Fibroblast of skin of back (primary cell): ENCODE measurements around the gene KRT4. TPM values are rescaled to one million over a fixed set of nuclear protein-coding genes. Genes with fewer than 3 reads are reported as not detected.
"Not testable (repeated sequence)": the region's sequence is repeated elsewhere in the genome, so short reads cannot be mapped to it uniquely, and the experiment has no call there.

ENCODE experiments used
- DNase-seq: peaks from one replicate; pipeline ENCODE4 v3.0.0-alpha.2; 2013
- polyA plus RNA-seq, 2 experiments: library from polyadenylated mRNA; unstranded; fragments of 120-200 nt; gene quantifications; one replicate each; pipeline ENCODE4 v1.2.1, GENCODE V29; 2013; ENCODE audit not compliant: insufficient read length in 2 of 2

The KRT4 gene
- polyA plus RNA-seq (2013, experiment 1 of 2; ENCODE audit: insufficient read length) = not detected
- not detected for polyA plus RNA-seq (2013, experiment 2 of 2; ENCODE audit: insufficient read length)

- DNase-seq = no peak
These were observed at the start of gene KRT4 for GRCh38 chr12:52813885-52814709. TSS of gene KRT4 (minus strand) at chr12:52814116. CDS start at chr12:52814058, 58 bp downstream.

DNA sequence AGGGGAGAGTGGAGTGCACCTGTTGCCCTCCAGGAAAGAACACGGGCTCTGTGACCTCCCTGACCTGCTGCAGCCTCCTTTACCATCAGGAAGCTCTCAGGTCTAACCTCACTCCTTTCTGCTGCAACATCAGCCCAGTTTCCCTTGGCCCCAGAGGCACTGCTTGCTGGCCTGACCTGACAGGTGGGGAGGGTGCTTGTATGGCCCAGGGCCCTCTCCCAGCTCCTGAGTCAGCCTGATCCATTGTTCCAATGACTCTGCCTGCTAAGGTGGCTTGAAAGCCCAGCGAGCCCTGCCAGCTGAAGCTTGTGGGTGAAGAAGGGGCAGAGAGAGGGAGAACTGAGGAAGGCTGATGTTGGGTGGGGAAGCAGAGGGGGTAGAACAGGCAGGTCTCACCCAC, 48.1 kb upstream of the KRT4 start:
- DNase-seq = no peak

DNA sequence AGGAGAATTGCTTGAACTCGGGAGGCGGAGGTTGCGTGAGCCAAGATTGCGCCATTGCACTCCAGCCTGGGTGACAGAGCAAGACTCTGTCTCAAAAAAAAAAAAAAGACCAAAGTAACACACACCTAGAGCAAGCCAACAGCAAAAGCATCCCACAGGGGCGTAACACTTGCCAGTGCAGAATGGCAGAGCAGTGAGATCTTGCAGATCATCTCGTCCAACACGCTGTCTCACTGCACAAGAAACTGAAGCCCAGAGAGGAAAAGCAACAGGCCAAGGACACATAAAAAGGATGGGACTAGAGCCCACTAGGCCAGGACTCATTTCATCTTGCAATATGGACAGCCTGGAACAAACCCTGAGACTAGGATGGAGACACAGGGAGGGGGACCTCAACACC, 47.6 kb upstream of the KRT4 start:
- DNase-seq = no peak

GRCh38 chr12:52860102-52860823, 46.3 kb upstream of the KRT4 start:
- peak; percentile 71 for DNase-seq

GRCh38 chr12:52857500-52857899, 43.6 kb upstream of the KRT4 start:
- DNase-seq = no peak

GRCh38 chr12:52856787-52857186, 42.9 kb upstream of the KRT4 start:
- no peak for DNase-seq

- not testable (repeated sequence) for DNase-seq
These were observed 42.2 kb upstream of the KRT4 start for GRCh38 chr12:52856077-52856476.

DNA sequence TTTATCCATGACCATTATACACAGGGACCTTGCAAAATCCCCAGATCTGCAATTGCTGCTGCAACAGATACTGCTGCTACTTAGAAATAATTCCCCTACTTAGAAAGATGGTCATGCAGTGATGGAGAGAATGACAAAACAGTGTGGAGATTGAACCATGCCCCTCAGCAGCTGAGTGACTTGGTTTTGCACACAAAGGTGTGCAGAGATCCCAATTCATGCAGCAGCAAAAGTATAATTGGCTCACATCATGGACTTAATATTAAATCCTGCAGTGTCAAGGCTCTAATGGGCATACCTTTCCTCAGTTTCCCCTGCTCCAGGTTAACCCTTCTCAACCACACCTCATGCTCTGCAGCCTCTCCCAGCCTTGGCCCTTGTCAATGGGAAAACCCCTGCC, 37.9 kb upstream of the KRT4 start:
- no peak for DNase-seq

GRCh38 chr12:52850681-52851080, 36.8 kb upstream of the KRT4 start:
- no peak for DNase-seq

- no peak for DNase-seq
These were observed 35.6 kb upstream of the KRT4 start for GRCh38 chr12:52849511-52849910.

GRCh38 chr12:52848661-52849255, 34.8 kb upstream of the KRT4 start, which contains the start of gene KRT78:
TSS of gene KRT78 (minus strand) at chr12:52848994. CDS start at chr12:52848930, 64 bp downstream.
- no peak for DNase-seq

DNA sequence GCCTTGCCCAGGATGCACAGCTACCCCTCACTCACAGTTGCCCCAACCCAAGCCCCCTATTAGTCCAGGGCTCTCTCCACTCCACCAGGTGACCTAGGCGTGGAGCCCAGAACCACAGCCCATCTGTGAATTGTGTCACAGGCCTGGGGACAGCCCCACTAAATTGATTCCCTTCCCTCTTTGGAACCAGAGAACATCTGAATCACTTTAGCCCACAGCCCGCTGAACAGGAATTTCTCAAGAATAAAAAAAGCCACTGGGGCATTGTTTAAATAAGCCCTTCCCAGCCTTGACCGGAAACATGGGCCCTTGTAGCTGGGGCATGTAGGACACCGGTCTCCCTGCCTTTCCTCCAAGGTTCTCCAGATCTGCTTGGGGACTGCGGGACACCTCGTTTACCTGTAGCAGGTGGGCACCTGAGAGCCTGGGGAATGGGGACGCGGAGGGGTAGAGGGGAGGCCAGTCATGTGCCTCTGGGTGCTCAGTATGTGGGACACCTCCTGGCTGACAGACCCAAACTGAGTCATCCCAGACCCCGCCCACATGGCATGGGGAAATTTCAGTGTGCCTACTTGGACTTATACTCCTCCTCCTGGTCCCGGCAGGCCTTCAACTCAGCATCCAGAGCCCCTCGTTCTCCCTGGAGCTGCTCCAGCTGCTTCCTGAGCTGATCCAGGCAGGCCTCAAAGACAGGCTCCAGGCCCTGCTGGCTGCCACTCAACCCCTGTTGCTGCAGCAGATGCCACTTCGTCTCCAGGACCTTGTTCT, 33.6 kb upstream of the KRT4 start:
- peak; percentile 54 for DNase-seq

GRCh38 chr12:52846356-52846970, 32.5 kb upstream of the KRT4 start:
- no peak for DNase-seq

DNA sequence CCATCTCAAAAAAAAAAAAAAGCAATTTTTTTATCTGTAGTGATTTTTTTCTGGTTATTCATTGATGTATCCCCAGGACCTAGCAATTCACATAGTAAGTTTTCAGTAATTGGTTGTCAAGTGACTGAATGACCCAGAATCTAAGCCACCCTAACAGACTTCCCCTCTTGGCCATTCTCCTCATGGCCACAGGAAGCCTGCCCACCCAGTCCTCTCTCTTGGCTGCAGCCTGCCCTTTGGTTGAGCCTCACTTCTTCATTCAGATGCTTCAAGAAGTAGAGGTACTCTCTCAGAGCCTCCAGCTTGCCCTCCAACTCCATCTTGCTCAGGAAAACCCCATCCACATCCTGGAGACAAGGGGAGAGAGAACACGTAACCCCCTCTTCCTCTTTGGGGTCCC, 32.0 kb upstream of the KRT4 start:
- no peak for DNase-seq

DNA sequence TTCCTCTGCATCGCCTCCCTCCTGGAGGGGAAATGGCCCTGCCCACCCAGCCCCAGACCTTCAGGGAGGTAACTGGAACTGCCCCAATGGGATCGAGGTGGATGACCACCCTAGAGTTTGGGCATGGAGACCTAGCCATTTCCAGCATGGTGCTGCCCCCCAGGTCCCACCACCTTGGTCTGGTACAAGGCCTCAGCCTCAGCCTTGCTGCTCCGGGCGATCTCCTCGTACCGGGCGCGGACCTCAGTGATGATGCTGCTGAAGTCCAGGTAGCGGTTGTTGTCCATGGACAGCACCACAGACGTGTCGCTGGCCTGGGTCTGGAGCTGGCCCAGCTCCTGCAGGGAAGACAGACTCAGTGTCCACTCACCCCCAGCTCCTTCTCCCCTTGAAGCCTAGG, 30.5 kb upstream of the KRT4 start:
- no peak for DNase-seq

DNA sequence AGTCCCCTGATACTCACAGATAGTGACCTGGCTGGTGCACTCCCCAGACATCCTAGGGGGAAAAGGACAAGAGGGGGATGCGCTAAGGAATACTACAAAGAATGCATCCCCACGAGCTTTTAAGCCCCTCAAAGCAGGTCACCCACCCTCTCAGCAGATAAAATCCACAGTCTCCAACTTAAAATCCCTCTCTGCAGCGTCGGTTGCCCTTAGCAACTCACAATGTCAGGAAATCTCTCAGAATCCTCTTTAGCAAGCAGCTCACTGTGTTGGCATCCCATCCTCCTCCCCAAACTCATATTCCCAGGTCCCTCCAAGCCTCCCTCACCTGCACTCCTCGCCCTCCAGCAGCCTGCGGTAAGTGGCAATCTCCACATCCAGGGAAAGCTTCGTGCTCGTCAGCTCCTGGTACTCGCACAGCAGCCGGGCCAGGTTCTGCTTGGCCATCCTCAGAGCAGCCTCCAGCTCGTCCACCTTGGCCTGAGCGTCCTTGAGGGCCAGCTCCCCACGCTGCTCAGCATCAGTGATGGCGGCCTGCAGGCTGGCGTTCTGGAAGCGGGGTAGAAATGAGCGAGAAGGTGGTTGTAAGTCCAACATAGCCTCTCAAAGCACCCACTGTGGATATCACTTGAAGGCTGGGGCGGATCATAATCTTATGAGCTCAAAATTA, 25.7 kb upstream of the KRT4 start:
- no peak for DNase-seq

- DNase-seq = no peak
These were observed 24.9 kb upstream of the KRT4 start for GRCh38 chr12:52838609-52839435.

GRCh38 chr12:52837781-52838608, 24.1 kb upstream of the KRT4 start:
- DNase-seq = no peak

GRCh38 chr12:52837413-52837741, 23.5 kb upstream of the KRT4 start:
- peak; percentile 79 for DNase-seq
